HG02970 (cell line): ENCODE measurements around the gene PCBP3.
"Not testable (repeated sequence)": the region's sequence is repeated elsewhere in the genome, so short reads cannot be mapped to it uniquely, and the experiment has no call there.

Experiments
- ATAC-seq: cut with Tn5 transposase; IDR thresholded peaks from one replicate; pipeline ENCODE4 v1.9.1; 2021; ENCODE audit warnings: mild to moderate bottlenecking, moderate library complexity, moderate number of reproducible peaks; ENCODE audit not compliant: unreplicated experiment, low FRiP score

PCBP3 gene

DNA sequence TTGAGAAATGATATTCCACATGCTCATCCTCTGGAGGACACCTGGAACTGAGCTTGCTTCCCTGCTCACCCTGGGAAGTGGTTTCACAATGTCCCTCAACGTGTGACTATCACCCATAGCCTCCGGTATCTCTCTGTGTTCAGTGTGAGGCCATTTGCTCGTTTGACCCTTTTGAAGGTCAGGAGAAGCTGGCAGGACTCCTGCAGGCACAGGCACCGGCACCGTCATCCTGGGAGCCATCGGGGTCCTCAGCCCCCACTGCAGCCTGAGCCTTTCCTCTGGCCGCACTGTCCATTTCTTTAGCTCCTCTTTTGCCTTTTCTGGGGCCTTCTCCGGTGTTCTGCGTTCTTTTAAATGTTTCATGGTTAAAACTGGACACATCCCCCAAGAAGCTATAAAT, 178.5 kb downstream of the PCBP3 start:
- ATAC-seq, result no peak

DNA sequence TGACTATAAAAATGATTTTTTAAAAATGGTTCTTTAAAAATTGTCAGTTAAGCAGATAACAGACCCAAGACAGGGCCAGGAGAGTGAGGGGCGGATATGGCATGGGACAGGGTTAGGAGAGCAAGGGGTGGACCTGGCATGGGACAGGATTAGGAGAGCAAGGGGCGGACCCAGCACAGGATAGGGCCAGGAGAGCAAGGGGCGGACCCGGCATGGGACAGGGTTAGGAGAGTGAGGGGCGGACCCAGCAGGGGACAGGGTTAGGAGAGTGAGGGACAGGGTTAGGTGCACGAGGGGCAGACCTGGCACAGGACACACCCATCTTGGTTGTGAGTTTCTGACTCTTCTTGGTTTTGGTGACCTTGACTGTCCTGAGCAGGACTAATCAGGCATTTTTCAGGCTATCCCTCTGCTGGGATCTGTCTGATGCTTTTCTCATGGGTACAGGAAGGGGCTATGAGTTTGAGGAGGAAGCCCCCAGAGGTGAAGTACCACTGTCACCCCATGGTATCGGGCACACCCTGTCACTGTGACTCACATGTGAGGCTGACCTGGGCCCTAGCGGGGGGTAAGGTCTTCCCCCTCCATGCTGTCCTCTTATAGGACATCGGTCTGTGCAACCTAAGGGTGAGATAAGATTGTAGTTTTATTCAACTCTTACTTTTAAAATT, 179.0 kb downstream of the PCBP3 start:
- ATAC-seq, result no peak

DNA sequence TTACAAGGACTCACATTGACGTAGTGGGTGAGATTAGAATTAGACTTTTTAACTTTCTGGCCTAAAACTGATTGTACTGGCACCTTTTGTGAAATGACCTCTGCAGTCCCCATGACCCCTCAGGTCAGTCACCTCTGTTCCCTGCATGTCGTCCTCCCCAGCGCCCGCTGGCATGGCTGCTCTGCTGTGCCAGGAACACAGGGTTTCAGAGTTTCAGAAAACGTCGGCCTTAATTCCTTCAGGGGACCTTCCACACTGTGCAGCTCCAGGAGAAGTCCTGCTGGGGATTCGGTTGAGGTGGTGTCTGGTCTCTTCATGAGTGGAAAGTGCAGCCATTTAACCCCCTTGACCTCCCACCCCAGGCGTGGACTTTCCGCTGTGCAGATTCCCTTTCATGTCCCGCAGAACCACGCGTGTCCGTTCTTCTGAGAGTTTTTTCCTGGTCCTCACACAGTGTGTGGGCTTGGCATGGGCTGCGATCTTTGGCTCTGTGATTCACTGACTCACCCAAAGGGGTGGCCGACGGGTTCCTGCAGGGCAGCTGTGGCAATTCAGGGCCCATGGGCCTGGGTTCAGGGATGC, 179.7 kb downstream of the PCBP3 start:
- ATAC-seq, result no peak

DNA sequence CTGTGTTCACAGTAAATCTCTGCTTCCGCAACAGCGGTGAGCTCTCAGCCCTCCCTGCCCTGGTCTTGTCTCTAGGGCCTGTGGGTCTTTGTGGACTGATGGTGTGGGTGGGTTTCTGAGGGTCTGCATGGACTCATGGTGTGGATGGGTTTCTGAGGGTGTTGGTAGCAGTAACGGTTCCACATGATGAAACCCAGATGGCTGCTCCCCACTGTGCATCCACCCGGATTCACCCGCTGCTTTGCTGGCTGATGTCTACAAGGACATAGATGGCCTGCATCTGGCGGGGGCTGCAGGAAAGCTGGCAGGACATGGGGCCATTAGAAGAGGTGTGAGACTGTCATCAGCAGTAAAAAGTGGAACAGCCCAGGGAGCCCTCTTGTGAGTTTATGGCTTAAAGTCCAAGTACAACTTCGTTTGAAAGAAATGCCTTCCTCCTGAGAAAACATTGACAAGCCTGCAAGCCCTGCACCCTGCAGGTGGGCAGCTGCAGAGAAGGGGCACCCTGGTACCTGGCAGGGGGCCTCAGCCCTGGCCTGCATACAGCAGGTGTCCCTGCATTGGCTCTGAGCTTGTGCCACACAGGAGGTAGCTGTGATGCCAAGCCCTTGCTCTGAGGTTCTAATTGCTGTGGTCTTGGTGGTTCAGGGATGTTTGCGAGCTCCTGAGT, 181.2 kb downstream of the PCBP3 start:
- no peak for ATAC-seq

DNA sequence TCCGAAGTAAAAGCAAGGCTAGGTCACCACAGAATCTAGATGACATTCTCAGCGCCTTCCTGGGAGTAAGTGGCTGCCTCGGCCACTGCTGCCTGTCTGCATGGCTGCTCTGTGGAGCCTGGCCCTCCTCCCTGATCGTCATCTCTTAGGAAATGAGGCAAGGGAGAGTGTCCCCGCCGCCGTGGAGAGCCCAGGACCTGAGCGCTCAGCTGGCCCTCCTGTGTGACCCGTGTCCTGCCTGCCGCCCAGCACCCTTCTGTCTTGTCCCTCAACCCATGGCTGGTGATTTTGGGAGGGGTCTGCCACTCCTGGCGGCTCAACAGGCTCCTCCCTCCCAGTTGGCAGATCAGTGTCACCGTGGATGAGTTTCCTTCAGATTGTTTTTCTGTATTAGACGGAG, 181.7 kb downstream of the PCBP3 start:
- ATAC-seq, result no peak

DNA sequence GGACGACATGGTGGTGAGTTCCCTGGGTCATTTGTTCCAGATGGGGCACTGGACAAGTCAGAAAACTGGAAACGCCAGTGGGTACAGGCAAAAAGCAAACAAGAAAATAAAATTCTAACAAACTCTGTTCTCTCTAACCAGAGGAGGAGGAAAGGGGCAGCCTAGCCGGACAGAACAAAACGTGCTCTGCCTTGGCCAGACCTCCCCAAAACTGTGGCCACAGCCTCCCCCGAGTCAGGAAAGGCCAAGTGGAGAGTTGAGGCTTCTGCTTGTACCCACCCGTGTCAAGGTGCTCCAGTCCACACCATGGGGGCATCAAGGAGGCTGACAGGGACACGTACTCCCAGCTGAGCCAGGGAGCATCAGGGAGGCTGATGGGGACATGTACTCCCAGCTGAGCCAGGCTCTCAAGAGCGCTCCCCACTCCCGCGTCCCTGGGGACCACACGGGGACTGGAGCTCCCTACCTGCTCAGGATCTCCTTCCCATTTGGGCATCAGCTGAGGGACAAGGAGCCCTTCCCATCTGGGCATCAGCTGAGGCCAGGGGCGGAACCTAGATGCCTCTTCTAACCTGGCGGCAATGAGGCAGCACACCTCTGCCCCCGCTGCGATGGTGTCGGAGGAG, 183.3 kb downstream of the PCBP3 start:
- ATAC-seq, result no peak

DNA sequence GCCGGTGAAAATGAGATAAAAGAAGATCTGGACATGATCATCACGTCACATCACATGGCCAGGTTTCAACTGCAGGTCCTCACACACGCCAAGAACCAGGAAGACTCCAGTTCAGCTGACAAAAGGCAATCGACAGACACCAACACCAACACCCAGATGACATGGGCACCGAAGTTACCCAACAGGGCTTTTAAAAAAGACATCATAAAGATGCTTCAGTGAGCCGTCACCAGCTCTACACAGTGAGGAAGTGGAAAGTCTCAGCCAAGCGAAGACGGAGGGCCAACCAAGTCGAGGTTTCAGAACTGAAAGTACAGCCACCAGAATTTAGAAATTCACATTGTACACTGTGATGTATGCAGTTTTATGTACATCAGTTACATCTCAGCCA, 183.8 kb downstream of the PCBP3 start:
- ATAC-seq, result no peak

DNA sequence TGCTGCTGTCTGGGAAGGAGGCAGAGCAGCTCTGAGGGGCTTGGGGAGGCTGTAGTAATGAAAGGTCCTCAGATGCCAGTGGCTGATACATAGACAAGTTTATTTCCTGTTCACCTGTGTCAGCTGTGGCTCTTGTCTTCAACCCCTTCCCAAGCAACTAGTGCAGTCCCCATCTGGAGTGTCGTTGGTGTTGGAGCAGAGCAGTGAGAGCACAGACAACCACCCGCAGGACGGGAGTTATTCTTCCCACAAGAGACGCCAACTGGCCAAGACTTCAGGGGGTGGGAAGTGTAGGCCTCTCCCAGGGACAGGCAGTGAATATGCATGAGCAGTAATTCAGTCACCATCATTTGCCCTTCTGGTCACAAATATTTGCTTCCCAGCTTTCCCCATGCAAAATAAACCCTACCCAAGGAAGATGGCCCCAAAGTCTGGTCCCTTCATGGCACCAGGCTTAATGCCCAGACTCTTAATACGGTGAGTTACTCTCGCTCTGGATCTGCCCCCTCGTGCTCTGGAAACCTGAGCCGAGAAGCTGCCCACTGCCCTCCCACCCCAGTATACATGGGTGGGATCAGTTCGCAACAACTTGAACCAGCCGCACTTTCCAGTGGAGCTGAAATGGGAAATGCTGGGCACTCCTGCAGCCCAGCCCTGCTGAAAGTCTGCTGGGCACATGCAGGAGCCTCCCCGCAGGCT, 184.5 kb downstream of the PCBP3 start:
- no peak for ATAC-seq

DNA sequence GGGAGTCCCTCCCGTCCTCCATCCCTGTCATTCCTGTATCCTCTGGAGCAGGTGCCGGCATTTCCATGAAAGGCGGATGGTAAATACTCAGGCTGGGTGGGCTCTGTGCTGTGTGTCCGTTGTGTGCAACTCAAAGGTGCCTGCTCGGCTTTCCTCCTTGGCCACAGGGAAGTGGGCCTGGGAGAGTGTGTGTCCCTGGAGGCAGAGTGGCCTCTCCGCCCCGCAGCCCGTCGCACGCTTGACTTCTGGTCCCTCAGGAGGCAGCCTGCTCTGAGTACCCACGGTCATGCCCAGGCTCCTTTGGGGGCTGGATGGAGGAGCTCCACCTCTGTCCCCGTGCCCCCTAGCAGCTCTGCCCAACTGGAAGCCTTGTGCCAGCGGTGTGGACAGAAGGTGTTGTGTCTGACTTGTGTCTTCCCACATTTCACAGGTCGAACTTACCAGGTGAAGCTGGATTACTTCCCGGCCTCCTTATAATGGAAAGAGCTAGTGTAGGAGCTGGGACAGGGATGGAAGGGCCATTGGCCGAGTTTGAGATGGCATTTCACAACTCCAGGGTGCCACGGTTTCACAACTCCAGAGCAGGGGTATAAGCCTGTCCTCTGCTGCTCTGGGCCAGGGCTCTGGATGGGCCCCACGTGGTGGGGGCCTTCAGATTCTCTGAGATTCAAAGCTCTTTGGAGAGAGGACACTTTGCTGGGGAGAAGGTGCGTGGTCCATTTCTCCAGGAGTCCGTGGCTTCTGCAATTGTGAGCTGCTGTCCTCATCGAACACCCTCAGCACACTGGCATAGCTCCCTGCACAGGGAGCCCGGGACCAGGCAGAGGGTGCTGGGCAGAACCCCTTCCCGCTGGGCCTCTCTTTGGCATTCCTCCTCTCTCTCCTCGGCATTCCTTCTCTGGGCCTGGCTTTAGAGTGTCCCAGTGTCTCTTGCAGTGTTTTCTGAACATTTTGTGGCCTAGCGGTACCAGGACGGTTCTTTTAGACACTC, 185.3 kb downstream of the PCBP3 start:
- ATAC-seq, result no peak

DNA sequence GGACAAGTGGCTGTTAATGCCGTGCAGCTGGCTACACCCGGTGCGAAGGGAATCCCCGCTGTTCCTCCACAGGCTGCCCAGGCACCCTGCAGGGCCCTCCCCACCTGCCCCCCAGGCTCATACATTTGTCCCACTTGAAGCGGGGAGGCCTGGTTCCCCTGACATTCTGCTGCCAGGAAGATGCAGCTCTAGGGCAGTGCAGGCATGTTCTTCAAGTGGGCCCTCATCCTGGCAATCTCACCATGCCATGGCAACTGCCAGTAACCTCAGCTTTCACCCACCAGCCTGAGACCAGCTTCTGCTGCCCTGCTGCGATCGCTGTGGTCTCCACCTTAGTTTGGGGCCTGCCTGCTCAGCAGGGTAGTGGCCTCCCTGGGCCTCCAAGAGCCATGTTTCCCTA, 186.1 kb downstream of the PCBP3 start:
- no peak for ATAC-seq

DNA sequence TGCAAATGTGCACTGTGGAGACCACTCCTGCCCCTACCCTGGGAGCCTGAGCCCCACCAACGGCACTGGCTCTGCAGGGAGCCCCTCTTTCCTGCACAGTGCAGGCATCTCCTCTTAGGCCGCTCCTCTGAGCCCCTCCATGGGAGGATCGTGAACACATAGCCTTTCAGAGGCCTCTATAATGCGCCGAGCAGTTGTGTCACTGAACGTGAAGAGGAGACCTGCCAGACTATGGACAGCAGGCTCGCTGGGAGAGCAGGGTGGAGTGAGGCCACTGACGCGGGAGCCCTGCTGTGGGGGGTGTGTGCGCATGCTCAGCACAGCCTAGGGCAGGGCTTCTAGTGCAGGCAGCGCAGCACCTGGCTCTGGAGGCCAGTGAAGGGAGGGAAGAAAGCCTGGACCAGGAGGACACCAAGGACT, 186.7 kb downstream of the PCBP3 start:
- ATAC-seq, result no peak

DNA sequence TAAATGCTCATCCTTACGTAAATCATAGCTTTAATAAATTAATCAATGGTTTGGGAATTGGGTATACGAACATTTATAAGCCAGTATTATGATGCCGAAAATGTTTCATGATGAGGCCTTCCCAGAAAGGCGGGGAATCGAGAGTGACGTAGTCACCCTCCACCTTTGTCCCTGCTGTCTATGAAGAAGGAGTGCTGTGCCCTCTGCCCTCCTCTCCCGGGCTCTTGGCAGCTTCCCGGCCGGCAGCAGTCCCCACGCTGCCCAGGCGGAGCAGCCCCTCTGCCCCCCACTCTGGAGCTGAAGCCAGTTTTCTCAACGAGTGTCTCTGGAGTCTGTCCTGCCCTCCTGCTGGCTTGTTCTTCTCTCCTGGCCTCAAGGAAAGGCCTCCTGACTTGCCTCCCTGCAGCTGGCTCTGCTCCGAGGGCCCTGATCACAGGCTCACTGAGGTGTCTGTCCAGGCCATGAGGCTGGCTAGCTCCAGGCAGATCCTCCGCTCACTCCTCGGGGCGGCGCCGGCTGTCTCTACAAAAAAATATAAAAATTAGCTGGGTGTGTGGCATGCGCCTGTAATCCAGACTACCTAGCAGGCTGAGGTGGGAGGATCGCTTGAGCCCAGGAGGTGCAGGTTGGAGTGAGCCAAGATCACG, 187.3 kb downstream of the PCBP3 start:
- ATAC-seq, result no peak

DNA sequence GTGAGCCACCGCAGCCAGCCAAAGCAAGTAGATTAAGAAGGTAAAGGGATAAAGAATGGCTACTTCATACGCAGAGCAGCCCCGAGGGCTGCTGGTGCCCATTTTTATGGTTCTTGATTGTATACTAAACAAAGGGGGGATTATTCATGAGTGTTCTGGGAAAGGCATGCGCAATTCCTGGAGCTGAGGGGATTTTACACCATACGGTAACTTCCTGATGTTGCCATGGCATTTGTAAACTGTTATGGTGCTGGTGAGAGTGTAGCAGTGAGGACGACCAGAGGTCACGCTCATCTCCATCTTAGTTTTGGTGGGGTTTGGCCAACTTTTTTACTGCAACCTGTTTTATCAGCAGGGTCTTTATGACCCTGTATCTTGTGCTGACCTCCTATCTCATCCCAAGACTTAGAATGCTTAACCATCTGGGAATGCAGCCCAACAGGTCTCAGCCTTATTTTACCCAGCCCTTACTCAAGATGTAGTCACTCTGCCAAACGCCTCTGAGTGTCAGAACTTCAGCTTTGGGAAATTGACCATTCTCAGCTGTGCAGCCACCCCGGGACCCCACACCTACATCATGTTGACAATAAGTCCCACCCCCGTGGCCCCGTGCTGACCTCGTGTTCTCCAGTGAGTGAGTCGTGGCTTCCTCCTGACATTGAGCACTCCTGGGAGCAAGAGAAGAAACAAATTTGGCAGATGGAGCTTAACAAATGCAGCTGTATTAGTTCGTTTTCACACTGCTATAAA, 188.6 kb downstream of the PCBP3 start:
- ATAC-seq, result no peak

DNA sequence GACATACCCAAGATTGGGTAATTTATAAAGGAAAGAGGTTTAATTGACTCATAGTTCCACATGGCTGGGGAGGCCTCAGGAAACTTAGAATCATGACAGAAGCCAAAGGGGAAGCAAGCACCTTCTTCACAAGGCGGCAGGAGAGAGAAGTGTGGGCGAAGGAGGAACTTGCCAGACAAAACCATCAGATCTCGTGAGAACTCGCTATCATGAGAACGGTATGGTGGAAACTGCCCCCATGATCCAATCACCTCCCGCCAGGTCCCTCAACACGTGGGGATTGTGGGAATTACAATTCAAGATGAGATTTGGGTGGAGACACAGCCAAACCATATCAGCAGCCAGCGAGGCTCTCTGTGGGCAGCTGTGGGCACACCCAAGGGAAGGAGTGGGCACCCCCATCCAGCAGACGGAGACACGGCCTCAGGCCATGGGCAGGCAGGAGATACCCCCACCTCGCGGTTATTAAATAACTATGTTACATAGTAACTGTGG, 189.3 kb downstream of the PCBP3 start:
- not testable (repeated sequence) for ATAC-seq

DNA sequence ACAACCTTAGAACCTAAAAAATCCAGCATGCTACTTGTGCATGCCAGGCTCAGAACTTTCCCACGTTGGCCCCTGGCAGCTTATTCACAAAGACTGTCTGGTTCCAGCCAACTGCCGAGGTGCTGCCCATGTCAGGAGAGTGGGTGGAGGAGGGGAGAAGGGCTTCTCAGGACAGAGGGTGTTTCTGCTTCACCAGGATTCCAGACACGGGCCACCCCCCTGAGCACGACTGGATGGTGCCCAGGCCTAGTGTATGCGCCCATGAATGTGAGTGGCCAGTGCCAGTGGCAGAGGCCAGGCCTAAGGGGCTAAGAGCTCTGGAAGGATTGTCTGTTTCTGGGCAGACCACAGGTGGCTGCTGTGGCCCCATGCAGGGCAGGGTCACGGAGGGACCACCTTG, 189.9 kb downstream of the PCBP3 start:
- ATAC-seq, result no peak

DNA sequence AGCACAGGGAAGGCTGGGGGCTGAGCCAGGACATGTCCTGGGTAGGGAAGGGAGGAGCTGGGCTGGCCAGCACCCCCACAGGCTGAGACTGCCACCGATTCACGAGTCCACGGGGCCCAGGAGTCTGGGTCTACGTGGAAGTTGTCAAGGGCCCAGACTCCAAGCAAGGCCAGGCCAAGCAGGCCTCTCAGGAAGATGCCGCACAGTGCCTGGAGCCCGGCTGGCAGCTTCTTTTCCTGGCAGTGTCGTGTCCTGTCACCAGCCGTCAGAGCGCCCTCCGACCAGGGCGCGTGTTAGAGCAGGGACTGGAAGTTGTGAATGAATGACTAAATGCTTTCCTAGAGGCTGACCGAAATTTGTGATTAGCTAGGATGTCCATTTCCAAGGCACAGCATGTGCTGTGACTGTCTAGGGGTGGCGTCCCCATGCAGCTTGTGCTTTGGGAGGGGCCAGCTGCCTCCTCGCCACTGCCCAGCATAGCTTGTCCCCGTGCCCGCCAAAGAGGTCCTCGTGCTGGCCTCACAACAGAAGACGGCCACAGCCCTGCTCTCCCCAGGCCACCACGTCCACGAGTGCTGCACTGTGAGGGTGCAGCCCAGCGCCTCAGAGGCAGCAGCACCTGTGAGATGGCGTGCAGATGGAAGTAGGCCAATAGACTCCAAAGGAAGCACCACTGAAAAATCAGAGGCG, 190.6 kb downstream of the PCBP3 start:
- ATAC-seq, result no peak

DNA sequence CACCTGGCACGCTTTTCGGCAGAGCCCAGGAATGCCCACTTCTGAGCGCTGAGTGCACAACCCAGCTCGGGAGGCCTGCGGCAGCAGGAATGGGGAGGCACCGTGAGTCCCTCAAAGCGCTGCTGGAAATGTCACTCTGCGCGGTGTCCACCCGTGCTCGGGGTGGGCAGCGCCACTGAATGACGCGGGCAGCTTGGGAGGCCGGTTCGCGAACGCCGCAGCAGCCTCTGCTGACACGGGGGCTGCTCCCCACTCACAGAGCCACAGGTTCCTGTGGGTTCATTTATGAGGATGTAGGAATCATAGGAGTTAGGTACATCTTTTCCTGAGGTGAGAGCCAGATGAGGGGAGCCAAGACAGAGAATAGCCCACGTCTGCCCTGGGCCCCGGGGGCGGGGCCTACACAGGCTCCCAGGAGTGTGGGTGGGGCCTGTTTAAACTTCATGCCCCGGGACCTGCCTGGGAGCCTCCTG, 191.3 kb downstream of the PCBP3 start:
- ATAC-seq, result no peak
